HepG2 (cell line): ENCODE measurements around the gene HPCAL1. TPM values are rescaled to one million over a fixed set of nuclear protein-coding genes. Genes with fewer than 3 reads are reported as not detected.

ENCODE experiments used
- AGO2 ChIP-seq: fragments of 200-400 bp; formaldehyde crosslinking; optimal IDR thresholded peaks from 2 replicates; pipeline ENCODE3; 2017; ENCODE audit warnings: mild to moderate bottlenecking, low read depth, low read length, moderate library complexity
- ASH2L ChIP-seq: fragments of 300-600, 200-600 bp; sonication (generic); IDR thresholded peaks from 2 replicates; pipeline ENCODE4 v1.7.0; 2017; ENCODE audit warnings: low read depth, mild to moderate bottlenecking, moderate library complexity, mixed read lengths, low read length; ENCODE audit not compliant: insufficient read length
- ATM ChIP-seq: fragments of 450-650 bp; IDR thresholded peaks from 2 replicates; pipeline ENCODE4 v1.7.1; 2017; ENCODE audit warnings: mild to moderate bottlenecking, borderline replicate concordance
- CBFB ChIP-seq: sonication (generic); formaldehyde crosslinking; IDR thresholded peaks from 2 replicates; pipeline ENCODE4 v1.4.0; 2020; ENCODE audit warnings: missing genetic modification reagents
- HOXA7 ChIP-seq: sonication (generic); formaldehyde crosslinking; IDR thresholded peaks from 2 replicates; pipeline ENCODE4 v1.8.1; 2022; ENCODE audit warnings: mild to moderate bottlenecking, missing genetic modification reagents, moderate library complexity
- KDM1A ChIP-seq: IDR thresholded peaks from 2 replicates; pipeline ENCODE4 v1.6.1; 2016; ENCODE audit warnings: missing compliant biosample characterization
- KDM5B ChIP-seq: sonication (generic); formaldehyde crosslinking; IDR thresholded peaks from 2 replicates; pipeline ENCODE4 v1.4.0; 2020; ENCODE audit warnings: missing genetic modification reagents, mild to moderate bottlenecking, borderline replicate concordance
- MED8 ChIP-seq: sonication (generic); formaldehyde crosslinking; IDR thresholded peaks from 2 replicates; pipeline ENCODE4 v1.8.1; 2023; ENCODE audit warnings: mild to moderate bottlenecking, missing genetic modification reagents; ENCODE audit not compliant: insufficient replicate concordance
- MEIS1 ChIP-seq: sonication (generic); formaldehyde crosslinking; IDR thresholded peaks from 2 replicates; pipeline ENCODE4 v1.9.0; 2021; ENCODE audit warnings: mild to moderate bottlenecking, missing genetic modification reagents, moderate library complexity, borderline replicate concordance
- MLLT10 ChIP-seq: sonication (generic); formaldehyde crosslinking; IDR thresholded peaks from 2 replicates; pipeline ENCODE4 v1.4.0; 2020; ENCODE audit warnings: missing genetic modification reagents
- NFKBIZ ChIP-seq: IDR thresholded peaks from 2 replicates; pipeline ENCODE4 v1.6.1; 2018; ENCODE audit warnings: missing genetic modification reagents, missing compliant biosample characterization
- RARG ChIP-seq: sonication (generic); formaldehyde crosslinking; IDR thresholded peaks from 2 replicates; pipeline ENCODE4 v1.4.0; 2020; ENCODE audit warnings: low read depth, mild to moderate bottlenecking, missing genetic modification reagents
- RORA ChIP-seq: sonication (generic); formaldehyde crosslinking; IDR thresholded peaks from 2 replicates; pipeline ENCODE4 v1.5.0; 2020; ENCODE audit warnings: mild to moderate bottlenecking, missing genetic modification reagents, moderate library complexity
- RXRA ChIP-seq: sonication (generic); formaldehyde crosslinking; IDR thresholded peaks from 2 replicates; pipeline ENCODE4 v1.5.1; 2020; ENCODE audit warnings: missing genetic modification reagents
- SMARCE1 ChIP-seq: fragments of 450-650 bp; IDR thresholded peaks from 2 replicates; pipeline ENCODE4 v1.6.1; 2017; ENCODE audit warnings: borderline replicate concordance
- TEAD3 ChIP-seq: optimal IDR thresholded peaks from 2 replicates; pipeline ENCODE3; 2016; ENCODE audit warnings: borderline replicate concordance
- TGIF2 ChIP-seq: IDR thresholded peaks from 2 replicates; pipeline ENCODE4 v1.6.1; 2016; ENCODE audit warnings: control low read depth, missing compliant biosample characterization
- ZNF10 ChIP-seq: sonication (generic); formaldehyde crosslinking; IDR thresholded peaks from 2 replicates; pipeline ENCODE4 v1.4.0; 2020; ENCODE audit warnings: mild to moderate bottlenecking, low read depth, missing genetic modification reagents, borderline replicate concordance
- ZNF24 ChIP-seq: fragments of 450-650 bp; IDR thresholded peaks from 2 replicates; pipeline ENCODE4 v1.6.1; 2017; ENCODE audit warnings: antibody characterized with exemption, mild to moderate bottlenecking
- polyA plus RNA-seq, 8 experiments: library from polyadenylated mRNA; depleted of rRNA in 3 of 8; stranded (reverse) in 7 of 8; unstranded in 1 of 8; fragments of >200 nt; fragmentation: Illumina TruSeq in 4 of 8; extraction: Trizol in 4 of 8; gene quantifications; 2 replicates each; pipeline versions ENCODE4 v1.2.1 to v1.2.3, GENCODE V29; 2011 to 2016; ENCODE audit warnings: low read depth in 4 of 8, missing spikeins in 1 of 8, mixed read lengths in 1 of 8; ENCODE audit not compliant: insufficient read depth in 1 of 8
- total RNA-seq, 5 experiments: library from RNA; depleted of rRNA; stranded (reverse); fragments of >200 nt; fragmentation: Illumina TruSeq; extraction: Trizol; gene quantifications; 2 replicates each; pipeline ENCODE4 v1.2.3, GENCODE V29; 2016; ENCODE audit warnings: low read depth in 1 of 5
- TF ChIP-seq, protein P1 (sequence below): sonication (generic); formaldehyde crosslinking; IDR thresholded peaks from 2 replicates; pipeline ENCODE4 v1.4.0; 2020; ENCODE audit warnings: missing genetic modification reagents
- TF ChIP-seq, protein P2 (sequence below): sonication (generic); formaldehyde crosslinking; IDR thresholded peaks from 2 replicates; pipeline ENCODE4 v1.4.0; 2020; ENCODE audit warnings: mild to moderate bottlenecking, missing genetic modification reagents
- TF ChIP-seq, protein P3 (sequence below): sonication (generic); formaldehyde crosslinking; IDR thresholded peaks from 2 replicates; pipeline ENCODE4 v1.5.1; 2020; ENCODE audit warnings: mild to moderate bottlenecking, missing genetic modification reagents, moderate library complexity
- TF ChIP-seq, protein P4 (sequence below): IDR thresholded peaks from 2 replicates; pipeline ENCODE4 v1.6.1; 2018; ENCODE audit warnings: missing genetic modification reagents

The HPCAL1 gene
- total and polyA plus RNA-seq, 2 of the 13 experiments (the other 11 are each of a cell fraction or from before 2014, with no cell fraction given): 29.5 to 29.9 TPM

DNA sequence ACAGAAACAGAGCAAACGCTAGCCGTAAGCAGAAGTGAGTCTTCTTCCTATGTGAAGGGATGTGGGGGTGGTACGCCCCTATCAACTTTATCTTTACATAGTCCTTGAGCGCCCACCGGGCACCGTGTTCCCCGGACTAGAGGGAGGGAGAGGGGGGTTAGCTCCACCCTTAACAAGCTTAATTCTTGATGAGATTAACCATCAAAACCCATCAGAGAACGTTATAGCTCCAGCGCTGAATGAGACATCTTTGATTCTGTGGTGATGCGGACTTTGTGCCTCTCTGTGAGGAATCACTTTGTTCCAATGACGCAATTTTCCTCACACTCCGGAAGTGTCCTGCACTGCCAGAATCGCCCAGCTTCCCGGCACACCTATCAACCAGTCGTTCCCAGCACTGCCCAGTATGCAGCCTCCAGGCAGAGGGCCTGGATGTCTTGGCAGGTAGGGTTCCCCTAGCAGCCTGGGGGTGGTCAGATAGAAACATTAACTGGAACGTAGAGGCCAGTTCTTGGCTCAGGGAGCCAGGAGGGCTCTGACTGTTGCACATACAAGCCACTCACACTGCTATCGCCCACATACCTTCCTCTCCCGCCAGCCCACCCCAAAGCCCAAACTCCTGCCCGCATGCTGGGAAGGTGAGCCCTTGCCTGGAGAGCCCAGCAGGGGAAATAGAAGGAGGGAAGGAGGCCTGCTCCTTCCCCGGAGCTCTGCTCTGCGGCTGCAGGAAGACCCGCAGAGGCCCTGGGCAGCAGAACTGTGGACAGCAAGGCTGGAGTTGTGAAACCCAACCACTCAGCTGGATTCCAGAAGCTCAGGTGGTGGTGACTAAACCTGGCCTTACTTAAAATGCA, 147.4 kb downstream of the HPCAL1 start (continued):
- peak; percentile 53 for TF ChIP-seq MED8
- TF ChIP-seq RARG: no peak
- TF ChIP-seq KDM1A (CRISPR knock-in tag): 0 out of 2 replicates have a peak, but pooled peaks have one; percentile 39
- TF ChIP-seq, protein P1, sequence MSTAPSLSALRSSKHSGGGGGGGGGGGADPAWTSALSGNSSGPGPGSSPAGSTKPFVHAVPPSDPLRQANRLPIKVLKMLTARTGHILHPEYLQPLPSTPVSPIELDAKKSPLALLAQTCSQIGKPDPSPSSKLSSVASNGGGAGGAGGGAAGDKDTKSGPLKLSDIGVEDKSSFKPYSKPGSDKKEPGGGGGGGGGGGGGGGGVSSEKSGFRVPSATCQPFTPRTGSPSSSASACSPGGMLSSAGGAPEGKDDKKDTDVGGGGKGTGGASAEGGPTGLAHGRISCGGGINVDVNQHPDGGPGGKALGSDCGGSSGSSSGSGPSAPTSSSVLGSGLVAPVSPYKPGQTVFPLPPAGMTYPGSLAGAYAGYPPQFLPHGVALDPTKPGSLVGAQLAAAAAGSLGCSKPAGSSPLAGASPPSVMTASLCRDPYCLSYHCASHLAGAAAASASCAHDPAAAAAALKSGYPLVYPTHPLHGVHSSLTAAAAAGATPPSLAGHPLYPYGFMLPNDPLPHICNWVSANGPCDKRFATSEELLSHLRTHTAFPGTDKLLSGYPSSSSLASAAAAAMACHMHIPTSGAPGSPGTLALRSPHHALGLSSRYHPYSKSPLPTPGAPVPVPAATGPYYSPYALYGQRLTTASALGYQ (CRISPR knock-in tag): no peak
- no peak for TF ChIP-seq RORA (CRISPR knock-in tag)
- peak; percentile 91 for TF ChIP-seq TGIF2
- TF ChIP-seq HOXA7: no peak
- TF ChIP-seq ATM: no peak
- TF ChIP-seq, protein P2, sequence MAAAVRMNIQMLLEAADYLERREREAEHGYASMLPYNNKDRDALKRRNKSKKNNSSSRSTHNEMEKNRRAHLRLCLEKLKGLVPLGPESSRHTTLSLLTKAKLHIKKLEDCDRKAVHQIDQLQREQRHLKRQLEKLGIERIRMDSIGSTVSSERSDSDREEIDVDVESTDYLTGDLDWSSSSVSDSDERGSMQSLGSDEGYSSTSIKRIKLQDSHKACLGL: no peak
- no peak for TF ChIP-seq MLLT10
- peak; percentile 93 for TF ChIP-seq TEAD3 (CRISPR knock-in tag)
- peak; percentile 57; the same call in 1 of the 2 replicates for TF ChIP-seq KDM5B (CRISPR knock-in tag)
- TF ChIP-seq AGO2: peak; percentile 48
- TF ChIP-seq, protein P3, sequence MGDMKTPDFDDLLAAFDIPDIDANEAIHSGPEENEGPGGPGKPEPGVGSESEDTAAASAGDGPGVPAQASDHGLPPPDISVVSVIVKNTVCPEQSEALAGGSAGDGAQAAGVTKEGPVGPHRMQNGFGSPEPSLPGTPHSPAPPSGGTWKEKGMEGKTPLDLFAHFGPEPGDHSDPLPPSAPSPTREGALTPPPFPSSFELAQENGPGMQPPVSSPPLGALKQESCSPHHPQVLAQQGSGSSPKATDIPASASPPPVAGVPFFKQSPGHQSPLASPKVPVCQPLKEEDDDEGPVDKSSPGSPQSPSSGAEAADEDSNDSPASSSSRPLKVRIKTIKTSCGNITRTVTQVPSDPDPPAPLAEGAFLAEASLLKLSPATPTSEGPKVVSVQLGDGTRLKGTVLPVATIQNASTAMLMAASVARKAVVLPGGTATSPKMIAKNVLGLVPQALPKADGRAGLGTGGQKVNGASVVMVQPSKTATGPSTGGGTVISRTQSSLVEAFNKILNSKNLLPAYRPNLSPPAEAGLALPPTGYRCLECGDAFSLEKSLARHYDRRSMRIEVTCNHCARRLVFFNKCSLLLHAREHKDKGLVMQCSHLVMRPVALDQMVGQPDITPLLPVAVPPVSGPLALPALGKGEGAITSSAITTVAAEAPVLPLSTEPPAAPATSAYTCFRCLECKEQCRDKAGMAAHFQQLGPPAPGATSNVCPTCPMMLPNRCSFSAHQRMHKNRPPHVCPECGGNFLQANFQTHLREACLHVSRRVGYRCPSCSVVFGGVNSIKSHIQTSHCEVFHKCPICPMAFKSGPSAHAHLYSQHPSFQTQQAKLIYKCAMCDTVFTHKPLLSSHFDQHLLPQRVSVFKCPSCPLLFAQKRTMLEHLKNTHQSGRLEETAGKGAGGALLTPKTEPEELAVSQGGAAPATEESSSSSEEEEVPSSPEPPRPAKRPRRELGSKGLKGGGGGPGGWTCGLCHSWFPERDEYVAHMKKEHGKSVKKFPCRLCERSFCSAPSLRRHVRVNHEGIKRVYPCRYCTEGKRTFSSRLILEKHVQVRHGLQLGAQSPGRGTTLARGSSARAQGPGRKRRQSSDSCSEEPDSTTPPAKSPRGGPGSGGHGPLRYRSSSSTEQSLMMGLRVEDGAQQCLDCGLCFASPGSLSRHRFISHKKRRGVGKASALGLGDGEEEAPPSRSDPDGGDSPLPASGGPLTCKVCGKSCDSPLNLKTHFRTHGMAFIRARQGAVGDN (CRISPR knock-in tag): peak; percentile 91
- TF ChIP-seq ZNF10 (CRISPR knock-in tag): no peak
- peak; percentile 78 for TF ChIP-seq RXRA (CRISPR knock-in tag)
- TF ChIP-seq ZNF24: 0 out of 2 replicates have a peak, but pooled peaks have one; percentile 9
- peak; percentile 74 for TF ChIP-seq CBFB (CRISPR knock-in tag)
- TF ChIP-seq ASH2L: peak; percentile 91
- no peak for TF ChIP-seq SMARCE1
- TF ChIP-seq, protein P4, sequence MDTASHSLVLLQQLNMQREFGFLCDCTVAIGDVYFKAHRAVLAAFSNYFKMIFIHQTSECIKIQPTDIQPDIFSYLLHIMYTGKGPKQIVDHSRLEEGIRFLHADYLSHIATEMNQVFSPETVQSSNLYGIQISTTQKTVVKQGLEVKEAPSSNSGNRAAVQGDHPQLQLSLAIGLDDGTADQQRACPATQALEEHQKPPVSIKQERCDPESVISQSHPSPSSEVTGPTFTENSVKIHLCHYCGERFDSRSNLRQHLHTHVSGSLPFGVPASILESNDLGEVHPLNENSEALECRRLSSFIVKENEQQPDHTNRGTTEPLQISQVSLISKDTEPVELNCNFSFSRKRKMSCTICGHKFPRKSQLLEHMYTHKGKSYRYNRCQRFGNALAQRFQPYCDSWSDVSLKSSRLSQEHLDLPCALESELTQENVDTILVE (CRISPR knock-in tag): peak; percentile 87
- TF ChIP-seq MEIS1: peak; percentile 70; the same call in 1 of the 2 replicates
- TF ChIP-seq NFKBIZ (CRISPR knock-in tag): peak; percentile 96
